HG02973 (cell line): Measurements from ENCODE around the gene SLX4IP.
A peak's percentile ranks its signal among the peaks of the same experiment; 100 is the strongest.

Experiments
- ATAC-seq: cut with Tn5 transposase; IDR thresholded peaks from one replicate; pipeline ENCODE4 v1.9.1; 2021; ENCODE audit warnings: moderate library complexity; ENCODE audit not compliant: unreplicated experiment

The SLX4IP gene

DNA sequence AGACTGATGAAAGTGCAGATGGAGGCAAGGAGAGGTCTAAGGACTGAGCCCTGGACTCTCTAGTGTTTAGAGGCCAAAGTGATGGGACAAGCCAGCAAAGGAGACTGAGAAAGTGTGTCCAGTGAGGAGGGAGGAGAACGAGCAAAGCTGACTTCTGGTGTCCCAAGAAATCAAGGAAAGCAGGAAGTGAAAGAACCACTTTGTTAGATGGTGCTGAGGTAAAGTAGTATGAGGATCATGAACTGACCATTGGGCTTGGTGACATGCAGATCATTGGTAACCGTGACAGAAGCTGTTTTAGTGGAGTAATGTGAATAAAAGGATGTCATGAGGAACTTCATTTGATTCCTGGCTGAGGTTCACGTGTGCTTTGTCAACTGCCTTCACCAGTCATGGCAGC, 108.4 kb downstream of the SLX4IP start:
- ATAC-seq = no peak

DNA sequence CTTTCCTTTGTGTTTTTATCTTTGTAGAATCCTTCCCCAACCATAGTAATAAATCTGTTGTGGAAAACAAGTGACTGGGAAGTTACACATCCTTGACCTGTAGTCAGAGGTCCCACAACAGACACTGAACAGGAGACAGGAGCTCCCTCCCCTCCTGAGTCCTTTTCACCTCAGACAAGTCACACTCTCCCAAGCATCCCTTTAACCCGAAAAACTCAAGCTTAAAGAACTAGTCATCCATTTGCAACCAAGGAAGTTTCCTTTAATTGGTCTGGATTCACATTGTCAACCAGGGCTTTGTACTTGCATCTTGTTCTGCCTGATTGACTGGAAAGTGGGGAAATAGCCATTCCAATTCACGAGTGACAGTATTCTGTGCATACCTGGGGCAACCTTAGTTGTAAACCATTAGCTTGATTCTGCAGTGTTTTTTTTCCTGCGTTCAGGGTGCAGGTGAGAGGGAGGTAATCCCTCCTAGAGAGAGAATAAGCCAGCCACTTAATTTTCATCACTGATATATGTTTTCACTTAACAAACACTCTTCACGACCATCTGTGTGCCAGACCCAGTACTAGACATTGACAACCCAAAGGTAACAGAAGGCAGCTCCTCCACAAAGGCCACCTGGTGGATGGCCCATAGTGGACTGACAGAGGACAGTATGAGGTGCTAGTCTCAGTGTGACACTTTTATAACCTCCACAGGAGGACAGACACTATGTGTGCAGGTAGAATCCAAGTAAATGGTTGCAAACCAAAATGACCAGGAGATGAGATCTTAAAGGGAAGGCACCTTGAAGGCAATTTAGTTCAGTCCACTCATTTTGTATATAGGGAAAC, 112.4 kb downstream of the SLX4IP start:
- ATAC-seq = no peak

DNA sequence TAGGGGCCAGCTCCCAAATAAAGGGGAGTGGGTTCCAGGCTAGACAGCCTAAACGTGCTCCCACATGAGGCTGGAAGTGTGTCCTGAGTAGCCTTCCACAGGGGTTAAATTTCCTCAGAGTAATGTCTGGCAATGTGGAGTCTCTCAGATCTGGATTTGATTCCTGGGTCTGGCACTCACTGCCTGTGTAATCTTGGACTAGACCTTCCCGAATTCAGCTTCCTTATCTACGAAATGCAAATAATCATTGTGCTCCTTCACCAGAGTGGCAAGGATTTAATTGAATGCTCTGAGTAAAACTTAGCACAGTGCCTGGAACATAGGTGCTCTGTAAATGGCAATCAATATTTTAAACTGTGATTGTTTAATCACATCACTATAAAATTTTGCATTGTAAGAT, 114.4 kb downstream of the SLX4IP start:
- no peak for ATAC-seq

DNA sequence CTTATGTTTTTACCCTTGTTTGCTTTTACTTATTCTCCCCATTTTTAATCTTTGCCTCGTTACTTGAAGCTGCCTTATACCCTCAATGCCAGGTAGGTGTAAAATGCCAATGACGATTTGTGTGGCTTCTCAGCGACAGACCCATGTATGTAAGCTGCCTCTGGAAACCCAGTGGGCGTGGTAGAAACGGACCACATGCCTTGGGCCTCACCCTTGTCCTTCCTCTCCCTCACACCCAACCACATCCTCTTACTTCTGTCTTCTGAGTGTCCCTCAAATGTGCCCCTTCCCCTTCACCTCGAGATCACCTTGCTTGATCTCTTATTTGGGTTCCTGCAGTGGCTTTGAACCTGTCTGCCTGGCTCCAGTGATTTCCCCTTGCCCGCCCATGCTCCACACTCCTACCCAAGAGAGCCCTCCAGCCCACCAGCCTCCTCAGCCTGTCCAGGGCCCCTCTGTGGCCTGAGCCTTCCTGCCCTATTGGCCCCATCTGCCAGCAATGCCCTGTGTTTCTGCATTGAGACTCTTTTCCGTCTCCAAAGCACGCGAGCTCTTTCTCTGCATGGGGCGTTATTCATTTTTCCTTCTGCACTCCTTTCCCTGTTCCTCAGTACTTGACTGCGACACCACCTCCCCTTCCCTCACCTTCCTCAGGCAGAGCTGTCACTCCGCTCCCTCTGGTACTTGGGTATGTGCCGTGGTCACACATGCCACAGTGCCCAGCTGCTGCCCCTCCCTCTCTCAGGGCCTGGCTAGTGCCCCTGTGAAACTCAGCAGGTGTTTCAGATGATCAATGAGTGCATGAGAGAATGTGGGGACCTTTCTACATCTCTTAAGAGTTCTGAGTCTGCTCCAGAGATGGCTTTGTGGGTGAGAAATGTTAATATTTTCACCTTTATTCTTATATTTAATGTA, 115.4 kb downstream of the SLX4IP start:
- ATAC-seq = no peak

DNA sequence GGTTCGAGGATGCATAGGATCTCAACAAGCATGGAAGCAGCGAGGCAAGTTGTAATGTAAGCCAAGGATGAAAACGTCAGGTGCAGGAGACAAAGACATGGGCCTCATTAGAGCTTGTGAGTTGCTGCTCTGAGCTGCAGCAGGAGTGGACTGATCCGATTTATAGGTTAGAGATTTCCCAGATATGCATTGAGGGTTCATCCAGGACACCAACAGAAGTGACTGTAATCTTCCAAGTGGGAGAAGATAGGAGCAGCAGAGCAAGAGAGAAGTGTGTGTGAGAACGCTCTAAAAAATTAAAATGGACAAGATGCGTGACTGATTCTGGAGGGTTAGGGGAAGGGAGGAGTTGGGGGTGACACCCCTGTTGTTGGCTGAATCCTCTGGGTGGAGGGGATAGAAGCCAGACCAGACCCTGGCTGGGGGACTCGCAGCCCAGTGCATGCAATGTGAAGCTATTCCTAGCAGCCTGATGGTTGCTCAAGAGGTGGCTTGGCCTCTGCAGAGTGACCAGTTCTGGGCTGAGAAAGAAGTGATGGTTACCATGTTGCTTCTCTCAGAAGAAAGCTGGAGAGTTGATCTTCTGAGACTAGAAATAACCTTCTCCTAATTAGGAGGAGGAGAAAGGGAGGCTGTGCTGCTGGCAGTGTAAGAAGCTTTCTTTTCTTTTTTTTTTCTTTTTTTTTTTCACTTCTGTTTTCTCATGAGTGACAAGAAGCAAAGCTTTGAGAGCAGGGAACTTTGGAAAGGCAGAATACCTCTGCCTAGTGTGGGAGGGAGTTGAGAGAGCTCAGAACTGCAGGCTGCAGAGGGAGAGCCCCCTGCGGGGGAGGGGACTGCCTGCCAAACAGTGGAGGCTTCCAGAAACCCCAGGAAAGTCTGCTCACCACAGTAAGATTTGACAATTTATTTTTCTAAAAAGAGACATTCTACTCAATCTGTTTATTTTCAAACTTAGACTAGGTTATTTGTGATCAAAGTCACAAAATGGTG, 116.9 kb downstream of the SLX4IP start:
- ATAC-seq = peak; percentile 62

DNA sequence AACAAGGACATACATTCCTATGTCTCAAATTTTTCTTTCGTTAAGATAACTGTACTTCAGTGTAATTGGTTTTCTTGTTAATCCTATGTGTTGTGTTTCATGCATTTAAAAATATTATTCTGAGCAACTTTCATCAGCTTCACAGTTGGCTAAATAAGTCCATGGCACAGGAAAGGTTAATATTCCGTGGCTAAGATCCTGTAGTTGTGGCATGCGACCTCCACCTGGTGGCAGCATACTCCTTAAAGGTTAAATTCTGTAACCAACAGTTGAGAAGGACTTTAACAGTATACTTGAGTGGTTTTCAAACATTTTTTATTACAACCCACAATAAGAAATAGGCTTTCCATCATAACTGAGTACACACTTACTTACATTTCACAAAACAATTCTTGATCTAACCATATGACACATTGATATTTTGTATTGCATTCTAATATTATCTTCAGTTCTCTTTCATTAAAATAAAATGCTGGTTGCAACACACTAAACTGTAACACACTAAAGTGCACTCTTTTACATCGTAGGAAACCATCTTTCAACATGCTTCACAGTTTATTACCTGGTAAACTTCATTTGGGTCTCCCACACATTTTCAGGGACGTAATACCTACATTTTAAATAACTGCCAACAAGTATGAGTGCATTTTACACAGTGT, 118.3 kb downstream of the SLX4IP start:
- peak; percentile 44 for ATAC-seq

DNA sequence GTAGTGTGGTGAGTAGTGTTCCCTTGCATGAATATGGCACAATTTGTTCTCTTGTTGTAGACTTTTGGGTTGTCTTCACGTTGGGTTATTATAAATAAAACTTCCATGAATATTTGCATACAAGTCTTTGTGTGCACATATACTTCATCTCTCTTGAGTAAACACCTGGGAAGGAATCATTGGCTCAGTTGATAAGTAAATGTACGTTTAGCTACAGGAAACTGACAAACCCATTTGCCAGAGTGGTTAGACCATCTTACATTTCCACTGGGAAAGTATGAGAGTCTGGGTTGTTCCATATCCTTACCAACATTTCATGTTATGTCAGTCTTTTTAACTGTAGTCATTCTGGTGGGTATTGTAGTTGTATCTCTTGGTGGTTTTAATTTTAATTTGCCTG, 119.2 kb downstream of the SLX4IP start:
- no peak for ATAC-seq

DNA sequence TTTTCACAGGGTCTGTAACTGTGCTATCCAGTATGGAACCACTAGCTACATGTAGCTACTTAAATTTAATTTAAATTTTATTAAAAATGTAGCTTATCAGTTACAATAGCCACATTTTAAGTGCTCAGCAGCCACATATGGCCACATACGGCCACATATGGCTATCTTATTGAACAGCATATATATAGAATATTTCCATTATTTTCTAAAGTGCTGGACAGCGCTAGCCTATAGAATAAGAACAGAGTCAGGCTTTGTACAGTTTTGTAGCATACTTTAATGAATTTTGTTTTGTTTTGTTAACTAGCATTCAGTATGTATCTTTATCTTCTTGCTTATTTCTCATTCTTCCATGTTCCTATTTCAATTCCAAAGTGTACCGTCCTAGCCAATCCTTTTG, 120.3 kb downstream of the SLX4IP start:
- no peak for ATAC-seq

DNA sequence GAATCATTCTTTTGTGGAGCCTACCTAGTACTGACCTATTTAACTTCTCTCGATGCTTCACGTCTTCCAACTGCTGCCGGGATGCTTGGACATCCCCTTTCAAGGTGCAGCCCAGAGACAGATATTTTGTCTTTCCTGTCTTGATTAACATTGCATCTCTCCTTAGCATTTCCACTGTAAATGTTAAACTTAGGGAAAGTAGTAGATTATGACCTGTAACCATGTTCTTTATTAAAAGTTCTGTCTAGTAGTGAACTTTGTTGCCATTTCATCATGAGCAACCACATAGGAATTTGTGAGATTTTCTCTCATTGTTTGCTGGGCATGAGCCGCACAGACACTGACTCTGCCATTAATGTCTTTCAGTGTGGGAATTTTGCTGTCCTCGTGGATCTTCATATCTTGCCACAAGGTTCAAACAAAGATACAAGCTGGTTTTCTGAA, 120.8 kb downstream of the SLX4IP start:
- ATAC-seq = no peak

DNA sequence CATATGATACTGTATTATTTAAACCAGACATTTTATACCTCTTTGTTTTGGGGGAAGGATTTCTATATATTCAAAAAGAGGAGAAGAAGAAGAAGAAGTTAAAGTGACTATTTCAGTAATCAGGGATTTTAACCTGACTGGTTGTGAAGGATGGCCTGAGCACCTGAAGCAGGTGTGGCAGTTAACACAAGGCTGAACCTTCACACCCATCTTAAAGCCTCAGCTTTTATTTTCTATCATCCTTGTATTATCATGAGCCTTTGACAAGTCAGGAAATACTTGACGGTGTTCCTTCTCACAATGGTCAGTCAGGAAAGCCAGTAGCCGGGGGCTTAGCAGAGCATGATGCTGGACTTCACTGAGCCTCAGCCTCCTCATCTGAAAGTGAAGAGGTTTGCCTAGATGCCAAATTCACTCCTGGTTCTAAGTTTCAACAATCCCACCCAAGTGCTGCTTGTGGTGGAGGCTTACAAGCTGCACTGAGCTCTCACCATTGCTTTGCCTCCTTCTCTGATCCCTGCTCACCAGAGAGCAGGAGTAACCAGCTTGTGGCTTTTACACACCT, 121.5 kb downstream of the SLX4IP start:
- no peak for ATAC-seq

DNA sequence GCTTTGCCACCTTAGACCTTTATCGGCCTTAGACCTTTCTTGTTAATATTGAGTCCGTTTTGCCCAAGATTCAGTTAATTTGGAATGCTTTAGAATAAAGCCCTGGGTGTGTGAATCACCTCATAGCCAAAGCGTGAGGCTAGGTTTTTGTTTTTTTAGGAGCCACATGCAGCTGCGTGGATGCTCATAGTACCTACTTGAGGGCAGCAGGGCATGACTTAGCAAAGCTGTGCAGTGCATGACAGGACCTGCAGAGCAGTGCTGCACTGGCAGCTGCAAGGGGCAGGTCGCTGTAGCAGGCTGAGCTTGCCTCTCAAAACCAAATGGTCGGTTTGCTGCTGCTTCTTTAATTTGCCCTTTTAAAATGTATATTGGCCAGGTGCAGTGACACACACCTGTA, 122.6 kb downstream of the SLX4IP start:
- ATAC-seq = no peak

DNA sequence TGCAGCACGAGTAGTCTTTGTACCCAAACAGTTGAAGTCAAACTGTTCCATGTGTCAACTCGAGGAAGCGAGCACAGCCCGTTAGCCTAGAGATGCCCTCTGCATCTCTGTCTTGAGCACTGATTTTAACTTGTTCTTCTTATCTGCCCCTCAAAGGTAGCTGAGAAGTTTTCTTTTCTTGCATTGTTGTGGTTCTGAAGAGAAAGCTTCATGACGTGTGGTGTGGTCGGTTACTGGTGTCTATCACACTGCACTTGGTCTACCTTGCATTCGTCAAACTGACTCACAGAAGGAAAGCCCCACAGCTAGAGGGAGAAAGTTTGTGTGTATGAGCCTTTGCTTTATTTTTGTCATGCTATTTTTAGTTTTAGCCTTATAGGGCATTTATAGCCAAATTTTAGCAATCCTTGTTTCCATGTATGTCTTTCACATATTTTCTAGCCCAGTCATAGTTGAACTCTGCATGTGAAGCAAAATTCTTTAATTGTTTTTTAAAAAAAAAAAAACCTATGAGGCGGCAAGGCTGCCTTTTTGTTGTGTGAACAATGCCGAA, 123.6 kb downstream of the SLX4IP start:
- peak; percentile 80 for ATAC-seq

DNA sequence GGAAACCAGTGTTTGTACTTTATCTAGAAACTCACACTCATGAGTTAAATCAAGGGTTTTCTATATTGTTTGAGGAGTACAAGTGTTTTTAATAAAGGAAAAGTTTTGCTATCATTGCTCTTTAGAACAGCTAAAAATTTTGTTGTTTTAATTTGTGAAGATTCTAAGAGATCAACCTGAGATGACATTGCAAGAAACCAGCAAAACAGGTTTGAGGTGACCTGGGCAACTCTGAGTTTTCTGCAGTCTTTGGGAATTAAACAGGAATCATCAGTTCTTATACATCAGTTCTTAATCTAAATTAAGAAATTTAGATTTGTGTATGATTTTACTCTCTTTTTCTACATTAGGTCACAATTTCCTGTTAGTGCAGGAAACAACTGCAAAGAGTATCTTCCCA, 124.2 kb downstream of the SLX4IP start:
- ATAC-seq = no peak

DNA sequence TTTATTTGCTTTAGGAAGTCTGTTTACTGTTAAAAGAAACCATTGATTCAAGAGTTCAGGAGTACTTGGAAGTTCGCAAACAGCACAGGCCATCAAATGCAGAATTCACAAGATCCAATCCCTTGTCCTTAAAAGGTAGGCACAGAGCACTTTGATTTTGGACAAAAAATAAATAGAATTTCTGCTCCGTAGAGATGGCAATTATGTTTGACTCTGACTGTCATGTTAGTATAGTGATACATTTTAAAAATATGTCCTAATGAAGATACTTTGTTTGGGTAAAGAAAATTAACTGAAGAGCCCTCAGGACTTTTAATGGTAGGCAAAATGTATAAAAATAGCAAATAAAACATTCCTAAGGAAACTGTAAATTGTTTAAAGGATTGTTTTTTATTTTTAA, 125.6 kb downstream of the SLX4IP start:
- ATAC-seq = no peak

DNA sequence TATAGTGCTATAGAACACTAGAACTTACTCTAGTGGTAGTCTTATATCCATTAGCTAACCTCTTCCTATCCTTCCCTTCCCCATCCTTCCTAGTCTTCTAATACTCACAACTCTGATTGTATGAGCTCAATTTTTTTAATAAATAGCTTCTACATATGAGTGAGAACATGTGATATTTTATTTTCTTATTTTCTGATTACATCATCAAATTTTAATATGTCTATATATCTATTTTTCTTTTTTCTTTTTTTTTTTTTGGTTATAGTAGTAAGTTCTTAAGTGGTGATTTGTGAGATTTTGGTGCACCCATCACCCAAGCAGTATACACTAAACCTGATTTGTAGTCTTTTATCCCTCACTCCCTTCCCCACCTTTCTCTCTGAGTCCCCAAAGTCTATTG, 126.2 kb downstream of the SLX4IP start:
- no peak for ATAC-seq

DNA sequence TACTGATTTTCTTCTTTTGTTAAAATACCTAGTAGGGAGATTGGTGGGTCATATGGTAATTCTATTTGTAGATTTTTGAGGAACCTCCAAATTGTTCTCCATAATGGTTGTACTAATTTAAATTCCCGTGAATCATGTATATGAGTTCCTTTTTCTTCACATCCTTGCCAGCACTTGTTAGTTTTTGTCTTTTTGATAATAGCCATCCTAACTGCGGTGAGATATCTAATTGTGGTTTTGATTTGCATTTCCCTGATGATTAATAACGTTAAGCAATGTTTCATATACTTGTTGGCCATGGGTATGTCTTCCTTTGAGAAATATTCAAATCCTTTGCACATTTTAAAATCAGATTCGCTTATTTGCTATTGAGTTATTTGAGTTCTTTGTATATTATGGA, 127.8 kb downstream of the SLX4IP start:
- ATAC-seq = no peak

DNA sequence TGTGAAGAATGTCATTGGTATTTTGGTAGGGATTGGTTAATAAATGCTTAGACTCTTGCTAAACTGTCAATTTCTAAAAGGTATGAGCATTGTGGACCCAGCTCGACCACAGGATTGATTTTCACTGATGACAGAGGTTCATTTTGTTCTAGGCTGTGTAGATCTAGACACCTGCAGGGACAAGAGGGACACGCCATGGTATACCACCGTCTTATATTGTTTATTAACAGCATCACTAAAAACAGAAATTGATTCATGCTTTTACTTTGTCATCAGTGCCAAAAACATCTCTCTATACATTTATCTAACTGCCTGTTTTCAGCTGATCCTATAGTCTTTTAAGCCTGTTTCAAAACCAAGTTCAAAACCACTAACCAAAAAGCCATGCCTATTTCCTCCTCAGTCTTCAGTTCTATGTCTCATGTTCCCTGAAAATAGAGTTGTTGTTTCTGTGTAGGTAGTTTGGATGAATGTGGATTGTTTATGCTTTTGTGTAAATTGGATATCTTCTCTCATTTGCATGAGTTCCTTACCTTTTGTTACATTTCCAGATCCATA, 128.9 kb downstream of the SLX4IP start:
- no peak for ATAC-seq

DNA sequence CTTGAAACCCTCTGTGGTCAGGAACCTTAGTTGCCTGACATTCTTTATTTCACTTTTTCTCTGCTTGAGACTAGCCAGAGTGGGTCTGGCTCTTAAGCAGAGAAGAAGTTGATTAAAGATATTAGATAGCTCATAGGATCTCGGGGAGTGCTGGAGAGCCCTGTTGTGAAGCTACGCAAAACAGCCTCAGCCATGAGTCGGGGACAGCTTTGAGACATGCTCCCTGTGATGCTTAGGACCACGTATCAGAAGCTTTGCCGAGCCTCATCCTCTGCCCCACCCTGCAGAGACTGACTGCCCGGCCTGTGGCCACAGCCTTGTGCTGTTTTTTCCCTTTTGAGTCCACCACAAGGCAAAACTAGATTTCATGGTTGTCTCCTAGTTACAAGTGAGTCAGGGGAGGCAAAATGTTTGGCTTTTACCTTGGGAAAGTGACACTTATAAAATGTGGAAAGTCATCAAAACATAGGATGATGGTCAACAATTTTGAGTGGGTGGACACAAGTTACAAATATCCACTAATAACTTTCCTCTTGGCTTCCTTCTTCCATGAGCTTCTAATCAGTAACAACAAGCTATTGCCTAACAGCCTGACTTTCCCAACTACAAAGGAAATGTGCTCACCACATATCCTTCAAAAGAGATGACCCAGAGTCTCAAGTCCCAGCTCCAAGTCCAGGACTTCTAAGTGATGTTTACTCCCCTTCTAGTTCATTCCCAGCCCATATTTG, 130.3 kb downstream of the SLX4IP start:
- ATAC-seq = no peak
